OCI-LY7 (cell line): ENCODE results near the gene SEC61A1.

ENCODE experiments used
- CTCF ChIP-seq: fragments of 200-600 bp; sonication (generic); conservative IDR thresholded peaks from 2 replicates; pipeline ENCODE4 v1.5.1; 2014; ENCODE audit warnings: mild to moderate bottlenecking, antibody characterized with exemption, low read length, moderate library complexity, mixed read lengths
- EZH2phosphoT487 ChIP-seq: fragments of 200-600 bp; sonication (generic); IDR thresholded peaks from 2 replicates; pipeline ENCODE4 v1.6.1; 2018; ENCODE audit warnings: low read depth, borderline replicate concordance, mild to moderate bottlenecking, mixed run types, antibody characterized with exemption, low read length, moderate library complexity, mixed read lengths

- TF ChIP-seq CTCF (no peak), EZH2phosphoT487 (no peak)
These were observed 16.1 kb upstream of the SEC61A1 start for GRCh38 chr3:128036119-128036518.
